ENCODE results near the gene ITGA11. TPM values are rescaled to one million over a fixed set of nuclear protein-coding genes. Genes with fewer than 3 reads are reported as not detected.

Gene ITGA11
- total and polyA plus RNA-seq, 3 experiments from 2014 or later = not detected

DNA sequence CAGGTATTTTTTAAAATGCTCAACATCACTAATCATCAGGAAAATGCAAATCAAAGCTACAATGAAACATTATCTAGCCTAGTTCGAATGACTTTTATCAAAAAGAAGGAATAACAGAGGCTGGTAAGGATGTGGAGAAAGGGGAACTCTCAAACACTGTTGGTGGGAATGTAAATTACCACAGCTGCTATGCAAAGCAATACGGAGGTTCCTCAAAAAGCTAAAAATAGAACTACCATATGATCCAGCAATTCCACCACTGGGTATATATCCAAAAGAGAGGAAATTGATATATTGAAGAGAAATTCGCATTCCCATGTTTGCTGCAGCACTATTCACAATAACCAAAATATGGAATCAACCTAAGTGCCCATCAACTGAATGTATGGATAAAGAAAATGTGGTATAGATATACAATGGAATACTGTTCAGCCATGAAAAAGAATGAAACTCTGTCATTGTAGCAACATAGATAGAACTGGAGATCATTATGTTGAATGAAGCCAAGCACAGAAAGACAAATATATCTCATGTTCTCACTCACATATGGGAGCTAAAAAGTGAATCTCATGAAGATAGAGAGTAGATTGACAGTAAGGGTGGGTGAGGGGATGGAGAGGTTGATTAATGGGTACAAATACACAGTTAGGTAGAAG lies 182.8 kb downstream of the ITGA11 start:
- Mint-ChIP-seq H3K4me1 (no peaks in the 10 kb centered on the region), H3K36me3 (peaks cover 0 to 10% (median 3%) of the 10 kb centered on the region in 3 donors), H3K4me3 (no peak overlapping the region), H3K9me3 (peaks cover 4 to 9% (median 9%) of the 10 kb centered on the region in 5 donors), H3K27ac (no peak overlapping the region), H3K27me3 (peaks cover 8 to 16% of the 10 kb centered on the region in 2 donors)
- H3K4me1 ChIP-seq (ENCODE audit: insufficient read depth, low read length) = no peaks in the 10 kb centered on the region
- H3K36me3 ChIP-seq (ENCODE audit: insufficient read depth, low read length) = no peaks in the 10 kb centered on the region
- CTCF ChIA-PET = no interaction called here
- POLR2A ChIA-PET = no interaction called here
- no peak overlapping the region for H3K4me3 ChIP-seq (ENCODE audit: low read length)
- H3K9me3 ChIP-seq (ENCODE audit: low read length) = no peaks in the 10 kb centered on the region
- no peak for DNase-seq
- no peaks in the 10 kb centered on the region for H3K27me3 ChIP-seq (ENCODE audit: insufficient read depth, low read length, poor library complexity, severe bottlenecking)
- H3K27ac ChIP-seq (ENCODE audit: low read depth, low read length) = no peak overlapping the region

Other genes starting within 250 kb of the ITGA11 start
- 1 to 10 TPM; 4.9 to 6.4 TPM for gene CALML4, start 226.8 kb downstream of the ITGA11 start, total RNA-seq
- gene CALML4, start 226.8 kb downstream of the ITGA11 start, polyA plus RNA-seq = 0.40 TPM
- gene CLN6, start 202.4 kb downstream of the ITGA11 start, total RNA-seq = 10 to 100 TPM; 69.1 to 73.8 TPM
- gene CLN6, start 202.4 kb downstream of the ITGA11 start, polyA plus RNA-seq = 2.3 TPM
- gene FEM1B, start 154.4 kb downstream of the ITGA11 start, total RNA-seq = 10 to 100 TPM; 37.7 to 39.6 TPM
- gene FEM1B, start 154.4 kb downstream of the ITGA11 start, polyA plus RNA-seq = 16.9 TPM
- not detected for gene CORO2B, start 146.8 kb upstream of the ITGA11 start, total RNA-seq
- gene CORO2B, start 146.8 kb upstream of the ITGA11 start, polyA plus RNA-seq = not detected